Measurements from ENCODE around the gene ATP2A2. TPM values are rescaled to one million over a fixed set of nuclear protein-coding genes. Genes with fewer than 3 reads are reported as not detected.

ATP2A2 gene
- total and polyA plus RNA-seq, 4 donors = 129 to 304 (median 263) TPM

DNA sequence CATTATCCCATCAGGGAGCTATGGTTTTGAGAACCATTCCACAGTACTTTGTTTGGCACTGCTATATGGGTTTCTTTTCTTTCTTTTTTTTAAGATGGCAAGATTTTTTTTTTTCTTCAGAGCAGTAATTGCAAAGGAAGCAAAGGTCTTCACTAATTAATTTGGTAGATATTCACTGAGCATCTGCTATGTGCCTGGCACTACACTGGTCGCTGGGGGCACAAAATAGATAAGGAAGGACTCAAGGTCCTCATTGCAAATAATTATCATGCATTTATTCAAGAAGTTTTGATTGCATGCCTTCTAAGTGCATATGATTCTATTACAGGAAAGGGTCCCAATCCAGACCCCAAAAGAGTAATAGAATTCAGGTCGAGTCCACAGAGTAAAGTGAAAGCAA, 10.0 kb upstream of the ATP2A2 start:
- WGBS (ENCODE audit: insufficient coverage) = 80% methylated on average over 1 of the region's 2 CpGs
- Histone ChIP-seq H3K36me3 (ENCODE audit: control insufficient read depth, insufficient read depth, low read length) (no peaks in the 10 kb centered on the region), H3K4me1 (ENCODE audit: control insufficient read depth, insufficient read depth, low read length) (peaks cover 18% of the 10 kb centered on the region), H3K4me3 (ENCODE audit: low read depth, low read length) (no peak overlapping the region), H3K9me3 (ENCODE audit: control insufficient read depth, insufficient read depth, low read length) (no peaks in the 10 kb centered on the region), H3K27me3 (ENCODE audit: control insufficient read depth, insufficient read depth, low read length) (no peaks in the 10 kb centered on the region), H3K27ac (ENCODE audit: low read depth, low read length) (no peak overlapping the region)
- no peak for DNase-seq (ENCODE audit: low read depth in 4 of 6, low spot score in 6 of 6)

DNA sequence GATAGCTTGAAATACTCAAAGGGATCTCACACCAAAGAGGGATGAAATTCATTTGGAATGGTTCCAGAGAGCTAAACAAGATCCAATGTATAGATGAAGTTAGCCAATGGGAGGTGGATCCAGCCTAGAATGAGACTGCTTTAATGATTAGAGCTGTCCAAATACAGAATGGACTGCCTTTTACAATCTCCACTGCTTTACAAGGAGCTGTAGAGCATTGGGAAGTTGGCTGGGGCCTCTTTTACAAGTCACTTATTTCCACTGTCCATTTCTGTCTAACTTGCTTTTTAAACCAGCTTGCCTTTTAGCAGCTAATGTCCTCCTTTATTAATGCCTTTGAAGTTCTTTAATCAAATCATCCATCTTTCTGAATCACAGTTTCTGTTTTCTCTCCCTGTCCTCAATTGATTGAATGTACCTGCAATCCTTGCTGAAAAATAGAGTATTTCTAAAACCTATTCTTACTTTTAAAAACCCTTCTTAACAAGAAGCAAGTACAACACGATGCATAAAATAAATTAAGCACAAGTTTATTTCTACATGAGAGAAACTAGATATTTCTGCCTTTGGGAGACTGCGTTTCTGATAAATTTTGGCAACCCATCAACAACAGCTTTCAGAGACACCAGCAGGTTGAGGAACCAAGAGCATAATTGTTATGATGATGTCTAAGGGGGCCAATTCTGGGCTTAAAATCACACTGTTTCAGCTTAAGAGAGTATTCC, 3.4 kb upstream of the ATP2A2 start:
- H3K36me3 ChIP-seq (ENCODE audit: control insufficient read depth, insufficient read depth, low read length) = no peaks in the 10 kb centered on the region
- H3K4me1 ChIP-seq (ENCODE audit: control insufficient read depth, insufficient read depth, low read length) = peaks cover 22% of the 10 kb centered on the region
- no peaks in the 10 kb centered on the region for H3K9me3 ChIP-seq (ENCODE audit: control insufficient read depth, insufficient read depth, low read length)
- H3K27me3 ChIP-seq (ENCODE audit: control insufficient read depth, insufficient read depth, low read length) = no peaks in the 10 kb centered on the region
- no peak overlapping the region for H3K4me3 ChIP-seq (ENCODE audit: low read depth, low read length)
- no peak overlapping the region for H3K27ac ChIP-seq (ENCODE audit: low read depth, low read length)
- WGBS (ENCODE audit: insufficient coverage) = no CpG with 5 or more reads among the region's 2 CpGs
- peak in 2 of 6 donors; percentile 52 to 67 for DNase-seq (ENCODE audit: low read depth in 4 of 6, low spot score in 6 of 6)

DNA sequence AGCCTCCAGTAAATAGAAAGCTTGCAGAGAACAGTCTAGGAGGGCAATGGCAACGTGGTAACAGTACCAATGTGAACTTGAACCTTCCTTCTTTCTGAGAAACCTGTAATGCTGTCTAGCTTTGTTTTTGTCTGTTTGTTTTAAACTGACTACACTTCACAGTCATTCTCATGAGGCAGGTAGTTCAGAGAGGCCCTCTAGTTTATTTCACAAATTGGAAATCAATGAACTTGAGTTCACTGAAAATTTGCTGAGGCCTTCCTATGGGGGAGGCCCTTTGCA, 2.9 kb upstream of the ATP2A2 start:
- no peak for DNase-seq (ENCODE audit: low read depth in 4 of 6, low spot score in 6 of 6)
- peaks cover 22% of the 10 kb centered on the region for H3K4me1 ChIP-seq (ENCODE audit: control insufficient read depth, insufficient read depth, low read length)
- H3K4me3 ChIP-seq (ENCODE audit: low read depth, low read length) = no peak overlapping the region
- H3K9me3 ChIP-seq (ENCODE audit: control insufficient read depth, insufficient read depth, low read length) = no peaks in the 10 kb centered on the region
- no peaks in the 10 kb centered on the region for H3K36me3 ChIP-seq (ENCODE audit: control insufficient read depth, insufficient read depth, low read length)
- no CpG with 5 or more reads among the region's 1 CpG for WGBS (ENCODE audit: insufficient coverage)
- no peak overlapping the region for H3K27ac ChIP-seq (ENCODE audit: low read depth, low read length)
- no peaks in the 10 kb centered on the region for H3K27me3 ChIP-seq (ENCODE audit: control insufficient read depth, insufficient read depth, low read length)

DNA sequence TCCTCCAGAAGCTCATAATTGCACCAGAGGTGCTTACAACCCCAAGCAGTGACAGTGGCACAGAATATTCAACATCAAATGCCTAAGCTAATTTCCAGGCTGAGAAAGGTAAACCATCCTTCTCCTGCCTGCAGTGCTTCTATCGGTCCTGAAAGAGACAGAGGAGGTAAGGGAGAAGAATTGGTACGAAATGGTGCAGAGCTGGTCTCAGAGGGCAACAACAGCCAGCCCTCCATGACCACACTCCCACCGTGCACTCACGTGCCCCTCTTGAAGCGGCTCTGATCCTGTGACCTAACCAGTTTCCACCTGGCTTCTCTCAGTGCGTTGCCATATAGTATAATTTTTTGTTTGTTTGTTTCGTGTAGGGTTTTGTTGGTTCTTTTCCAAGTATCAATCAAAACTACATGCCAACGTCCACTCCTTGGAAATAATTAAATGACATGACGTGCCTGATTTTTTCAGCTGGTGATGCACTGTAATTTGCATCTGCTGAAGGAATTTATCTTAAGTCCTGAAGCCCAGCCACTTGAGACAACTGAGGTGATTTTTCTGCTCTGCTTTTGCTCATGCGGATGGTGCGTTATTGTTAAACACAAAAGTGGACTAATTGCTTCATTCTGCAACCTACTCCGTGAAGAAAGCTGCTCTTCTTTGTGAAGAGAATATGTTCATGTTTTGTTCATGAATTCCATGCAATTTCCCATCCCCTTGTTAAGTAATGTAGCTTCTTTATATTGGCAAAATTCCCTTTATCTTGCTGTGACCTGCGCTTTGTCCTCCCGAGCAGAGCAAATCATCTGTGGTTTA, 1.3 kb upstream of the ATP2A2 start:
- 10% methylated on average over 2 of the region's 14 CpGs for WGBS (ENCODE audit: insufficient coverage)
- no peaks in the 10 kb centered on the region for H3K27me3 ChIP-seq (ENCODE audit: control insufficient read depth, insufficient read depth, low read length)
- H3K36me3 ChIP-seq (ENCODE audit: control insufficient read depth, insufficient read depth, low read length) = no peaks in the 10 kb centered on the region
- H3K9me3 ChIP-seq (ENCODE audit: control insufficient read depth, insufficient read depth, low read length) = no peaks in the 10 kb centered on the region
- DNase-seq (ENCODE audit: low read depth in 4 of 6, low spot score in 6 of 6) = peak in 1 of 6 donors; percentile 67
- peak overlapping the region; percentile 72 for H3K4me3 ChIP-seq (ENCODE audit: low read depth, low read length)
- peak overlapping the region; percentile 87 for H3K27ac ChIP-seq (ENCODE audit: low read depth, low read length)
- H3K4me1 ChIP-seq (ENCODE audit: control insufficient read depth, insufficient read depth, low read length) = peaks cover 22% of the 10 kb centered on the region

DNA sequence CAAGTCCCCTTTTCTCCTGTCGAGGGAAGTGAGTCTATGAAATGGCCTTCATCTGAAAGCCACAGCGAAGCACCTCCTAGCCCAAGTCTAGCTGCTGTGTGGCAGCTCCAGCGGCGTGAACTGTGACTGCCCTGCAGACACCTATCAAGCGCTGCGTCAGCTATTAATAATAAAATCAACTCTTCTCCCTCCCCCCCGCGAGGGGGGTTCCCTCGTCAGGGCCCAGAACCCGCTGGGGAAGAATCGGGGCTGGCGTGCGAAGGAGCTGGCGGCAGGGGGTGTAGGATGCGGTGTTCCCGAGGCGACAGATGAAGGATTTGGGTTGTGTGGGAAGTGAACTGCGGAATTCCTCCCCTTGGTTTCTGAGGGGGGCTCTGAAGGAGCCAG, 662 bp upstream of the ATP2A2 start:
- H3K36me3 ChIP-seq (ENCODE audit: control insufficient read depth, insufficient read depth, low read length) = no peaks in the 10 kb centered on the region
- peak overlapping the region; percentile 72 for H3K4me3 ChIP-seq (ENCODE audit: low read depth, low read length)
- peaks cover 22% of the 10 kb centered on the region for H3K4me1 ChIP-seq (ENCODE audit: control insufficient read depth, insufficient read depth, low read length)
- H3K27me3 ChIP-seq (ENCODE audit: control insufficient read depth, insufficient read depth, low read length) = no peaks in the 10 kb centered on the region
- 0% methylated on average over 9 of the region's 18 CpGs for WGBS (ENCODE audit: insufficient coverage)
- peak overlapping the region; percentile 87 for H3K27ac ChIP-seq (ENCODE audit: low read depth, low read length)
- DNase-seq (ENCODE audit: low read depth in 4 of 6, low spot score in 6 of 6) = peak in 3 of 6 donors; percentile 39 to 89 (median 42)
- no peaks in the 10 kb centered on the region for H3K9me3 ChIP-seq (ENCODE audit: control insufficient read depth, insufficient read depth, low read length)

DNA sequence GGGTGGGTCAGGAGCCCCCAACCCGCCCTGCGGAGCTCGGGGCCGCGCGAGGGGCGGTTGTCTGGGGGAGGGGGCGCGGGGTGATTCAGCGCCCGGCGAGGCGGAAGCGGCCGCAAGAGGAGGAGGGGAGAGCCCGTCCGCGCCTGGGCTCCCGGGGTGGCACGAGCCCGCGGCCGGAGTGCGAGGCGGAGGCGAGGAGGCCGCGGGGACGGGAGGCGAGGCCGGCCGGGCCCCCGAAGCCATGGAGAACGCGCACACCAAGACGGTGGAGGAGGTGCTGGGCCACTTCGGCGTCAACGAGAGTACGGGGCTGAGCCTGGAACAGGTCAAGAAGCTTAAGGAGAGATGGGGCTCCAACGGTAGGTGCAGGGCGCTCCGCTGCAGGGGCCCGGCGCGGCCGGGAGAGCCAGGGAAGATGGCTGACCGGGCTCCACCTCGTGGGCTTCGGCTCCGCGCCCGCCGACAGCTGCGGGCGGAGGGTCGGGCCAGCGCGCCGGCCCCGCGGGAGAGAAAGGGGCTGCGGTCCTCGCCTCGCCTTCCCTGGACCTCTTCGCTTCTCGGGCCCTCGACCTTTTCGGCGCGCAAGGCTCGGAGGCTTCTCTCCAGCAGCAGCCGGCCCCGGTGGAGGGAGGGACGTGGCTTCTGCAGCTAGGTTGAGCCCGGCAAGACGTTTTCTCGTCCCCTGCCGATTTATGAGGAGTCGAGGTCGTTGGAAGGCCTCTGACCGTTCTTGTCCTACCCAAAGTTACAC, 677 bp downstream of the ATP2A2 start:
- under 1% methylated on average over 82 of the region's 82 CpGs for WGBS (ENCODE audit: insufficient coverage)
- Histone ChIP-seq H3K27ac (ENCODE audit: low read depth, low read length) (peak overlapping the region; percentile 92), H3K36me3 (ENCODE audit: control insufficient read depth, insufficient read depth, low read length) (no peaks in the 10 kb centered on the region), H3K27me3 (ENCODE audit: control insufficient read depth, insufficient read depth, low read length) (no peaks in the 10 kb centered on the region), H3K4me3 (ENCODE audit: low read depth, low read length) (peak overlapping the region; percentile 82), H3K4me1 (ENCODE audit: control insufficient read depth, insufficient read depth, low read length) (peaks cover 22% of the 10 kb centered on the region), H3K9me3 (ENCODE audit: control insufficient read depth, insufficient read depth, low read length) (no peaks in the 10 kb centered on the region)
- peak in 2 of 6 donors; percentile 62 to 68 for DNase-seq (ENCODE audit: low read depth in 4 of 6, low spot score in 6 of 6)

DNA sequence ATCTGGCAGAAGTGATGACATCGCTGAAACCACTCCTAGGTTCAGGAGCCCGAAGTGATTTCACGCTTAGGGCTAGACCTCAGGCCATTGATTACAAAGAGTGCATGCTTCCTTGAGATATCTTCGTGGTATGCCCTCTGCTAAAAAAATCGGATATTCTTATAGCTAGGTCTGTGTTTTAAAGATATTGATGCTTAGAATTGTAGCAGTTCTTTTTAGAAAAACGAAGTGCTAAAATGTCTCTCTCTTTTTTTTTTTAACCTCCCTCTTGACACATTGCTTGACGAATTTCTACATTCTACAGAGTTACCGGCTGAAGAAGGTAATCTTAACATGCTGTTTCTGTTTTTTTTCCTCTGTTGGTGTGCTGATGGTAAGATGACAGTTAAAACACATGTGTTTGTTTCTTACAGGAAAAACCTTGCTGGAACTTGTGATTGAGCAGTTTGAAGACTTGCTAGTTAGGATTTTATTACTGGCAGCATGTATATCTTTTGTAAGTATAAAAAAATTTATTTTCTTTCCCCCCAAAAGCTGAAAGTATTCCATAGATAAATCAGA, 1.3 kb downstream of the ATP2A2 start:
- H3K4me1 ChIP-seq (ENCODE audit: control insufficient read depth, insufficient read depth, low read length) = peaks cover 19% of the 10 kb centered on the region

DNA sequence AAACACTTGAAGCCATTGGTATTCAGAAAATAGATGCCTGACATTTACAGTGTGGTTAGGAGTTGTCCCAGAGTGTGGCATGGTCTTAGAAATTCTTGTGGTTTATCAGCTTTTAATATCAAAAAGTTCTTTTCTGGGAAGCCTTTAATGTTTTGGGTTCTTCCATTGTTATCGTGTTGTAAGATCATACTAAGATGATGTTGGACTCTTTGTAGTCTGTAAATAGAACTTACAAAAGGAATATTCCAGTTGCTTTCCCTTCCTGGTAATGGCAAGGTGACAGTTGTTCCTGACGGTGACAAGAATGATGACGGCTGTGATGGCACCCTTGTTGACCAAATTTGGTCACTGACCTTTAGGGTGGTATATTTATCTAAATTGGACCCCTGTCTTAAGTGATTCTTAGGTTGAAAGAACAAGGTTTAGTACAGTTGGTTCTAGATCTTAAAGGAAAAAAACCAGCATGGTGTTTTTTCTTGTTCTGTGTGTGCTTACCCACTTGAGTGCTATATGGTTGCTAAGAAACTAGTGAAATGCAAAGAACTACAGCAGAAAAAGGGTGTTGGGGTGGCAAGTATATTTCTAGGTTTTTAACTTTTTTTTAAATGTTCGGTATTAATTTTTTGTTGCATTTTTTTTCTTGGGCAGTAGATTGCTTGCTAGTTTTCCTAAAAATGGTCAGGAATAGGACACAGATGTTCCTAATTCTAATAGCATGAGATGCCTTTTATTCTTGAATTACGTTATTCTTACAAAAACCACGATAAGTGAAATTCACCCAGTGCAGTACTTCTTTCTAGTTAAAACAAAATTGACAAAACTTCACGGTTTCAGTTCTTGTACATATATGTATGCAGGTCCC, 2.1 kb downstream of the ATP2A2 start:
- DNase-seq (ENCODE audit: low read depth in 4 of 6, low spot score in 6 of 6) = no peak
- no peaks in the 10 kb centered on the region for H3K9me3 ChIP-seq (ENCODE audit: control insufficient read depth, insufficient read depth, low read length)
- no peaks in the 10 kb centered on the region for H3K27me3 ChIP-seq (ENCODE audit: control insufficient read depth, insufficient read depth, low read length)
- H3K27ac ChIP-seq (ENCODE audit: low read depth, low read length) = no peak overlapping the region
- 17% methylated on average over 3 of the region's 7 CpGs for WGBS (ENCODE audit: insufficient coverage)
- H3K4me1 ChIP-seq (ENCODE audit: control insufficient read depth, insufficient read depth, low read length) = peaks cover 18% of the 10 kb centered on the region
- H3K36me3 ChIP-seq (ENCODE audit: control insufficient read depth, insufficient read depth, low read length) = peaks cover 5% of the 10 kb centered on the region
- peak overlapping the region; percentile 82 for H3K4me3 ChIP-seq (ENCODE audit: low read depth, low read length)

More for the DNA sequence above, 1.3 kb downstream of the ATP2A2 start:
- Histone ChIP-seq H3K27me3 (ENCODE audit: control insufficient read depth, insufficient read depth, low read length) (no peaks in the 10 kb centered on the region), H3K4me3 (ENCODE audit: low read depth, low read length) (peak overlapping the region; percentile 82), H3K36me3 (ENCODE audit: control insufficient read depth, insufficient read depth, low read length) (no peaks in the 10 kb centered on the region), H3K9me3 (ENCODE audit: control insufficient read depth, insufficient read depth, low read length) (no peaks in the 10 kb centered on the region), H3K27ac (ENCODE audit: low read depth, low read length) (peak overlapping the region; percentile 92)
- peak in 1 of 6 donors; percentile 5 for DNase-seq (ENCODE audit: low read depth in 4 of 6, low spot score in 6 of 6)
- WGBS (ENCODE audit: insufficient coverage) = 0% methylated on average over 2 of the region's 8 CpGs

DNA sequence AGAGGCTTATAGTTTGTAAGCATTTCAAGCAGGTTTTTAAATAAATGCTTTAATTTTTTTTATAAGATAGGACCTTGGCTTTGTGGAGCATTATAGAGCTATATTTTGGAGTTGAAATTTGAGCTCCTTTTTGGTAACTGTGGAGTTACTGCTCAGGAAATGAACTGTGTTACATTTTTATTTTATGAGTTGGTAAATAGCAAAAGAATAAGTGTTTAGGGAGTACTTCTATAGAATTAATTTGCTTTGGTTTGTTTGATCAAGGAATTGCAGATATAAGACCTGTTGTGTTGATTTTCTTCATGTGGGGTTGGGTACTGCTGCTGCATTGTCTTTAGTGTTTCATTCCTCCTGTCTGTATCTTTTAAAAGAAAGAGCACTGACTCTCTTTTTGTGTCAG, 3.5 kb downstream of the ATP2A2 start:
- H3K36me3 ChIP-seq (ENCODE audit: control insufficient read depth, insufficient read depth, low read length) = peaks cover 8% of the 10 kb centered on the region
- H3K27ac ChIP-seq (ENCODE audit: low read depth, low read length) = no peak overlapping the region
- no peak overlapping the region for H3K4me3 ChIP-seq (ENCODE audit: low read depth, low read length)
- no peaks in the 10 kb centered on the region for H3K27me3 ChIP-seq (ENCODE audit: control insufficient read depth, insufficient read depth, low read length)
- H3K4me1 ChIP-seq (ENCODE audit: control insufficient read depth, insufficient read depth, low read length) = peaks cover 8% of the 10 kb centered on the region
- H3K9me3 ChIP-seq (ENCODE audit: control insufficient read depth, insufficient read depth, low read length) = no peaks in the 10 kb centered on the region
- no peak for DNase-seq (ENCODE audit: low read depth in 4 of 6, low spot score in 6 of 6)

Data from spinal cord (tissue), 10 donors.